HG02943 (cell line): ENCODE data around the gene PLCG2.

Experiments
- ATAC-seq: cut with Tn5 transposase; IDR thresholded peaks from one replicate; pipeline ENCODE4 v1.9.1; 2021; ENCODE audit warnings: mild to moderate bottlenecking, low read depth, moderate library complexity; ENCODE audit not compliant: unreplicated experiment

Gene PLCG2

DNA sequence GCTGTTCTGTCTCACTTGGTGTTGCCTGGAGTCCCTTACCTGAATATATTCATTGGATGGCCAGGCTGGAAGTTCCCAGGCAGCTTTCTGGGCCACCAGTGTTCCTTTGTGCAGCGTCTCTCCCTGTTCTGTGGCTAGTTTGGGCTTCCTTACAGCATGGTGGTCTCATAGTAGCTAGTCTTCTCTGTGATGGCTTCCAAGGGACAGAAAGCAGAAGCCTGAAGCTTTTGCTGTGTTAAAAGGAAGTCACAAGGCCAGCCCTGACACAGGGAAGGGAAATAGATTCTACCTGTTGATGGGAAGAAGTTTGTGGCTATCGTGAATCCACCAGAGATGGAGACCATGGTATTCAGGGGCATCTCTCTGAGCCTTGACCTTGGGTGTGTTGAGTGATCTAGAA, 34.6 kb downstream of the PLCG2 start:
- no peak for ATAC-seq

DNA sequence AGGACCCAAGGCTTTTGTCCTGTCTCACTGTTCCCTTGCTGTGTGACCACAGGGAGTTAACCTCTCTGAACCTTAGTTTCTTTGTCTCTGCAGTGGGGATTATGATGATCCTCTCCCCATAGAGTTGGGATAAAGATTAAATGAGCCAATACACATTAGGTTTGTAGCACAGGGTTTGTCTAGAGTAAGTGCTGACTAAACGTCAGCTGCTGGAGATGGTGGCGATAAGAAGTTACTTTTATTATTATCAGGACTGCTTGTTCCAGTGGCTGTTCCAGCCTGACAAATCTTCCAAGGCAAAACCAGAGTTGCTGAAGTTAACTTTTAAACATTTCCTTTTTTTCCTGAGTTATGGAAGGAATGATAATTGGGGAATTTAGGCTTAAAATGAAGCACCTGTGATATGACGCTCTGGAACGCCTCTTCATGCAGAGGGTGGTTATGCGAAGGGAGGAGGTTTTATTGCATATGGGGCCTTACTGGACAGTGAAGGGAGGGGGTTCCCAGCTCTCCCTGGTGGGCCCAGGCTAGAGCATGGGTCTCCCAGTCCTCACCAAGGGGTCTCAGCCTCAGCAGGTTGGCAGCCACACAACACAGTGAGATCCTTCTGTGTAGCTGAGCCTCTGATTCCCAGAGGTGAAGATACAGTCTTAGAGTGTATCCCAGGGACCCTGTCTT, 35.8 kb downstream of the PLCG2 start:
- no peak for ATAC-seq

- ATAC-seq: no peak
Observed at GRCh38 chr16:81815429-81815766, 36.3 kb downstream of the PLCG2 start.

DNA sequence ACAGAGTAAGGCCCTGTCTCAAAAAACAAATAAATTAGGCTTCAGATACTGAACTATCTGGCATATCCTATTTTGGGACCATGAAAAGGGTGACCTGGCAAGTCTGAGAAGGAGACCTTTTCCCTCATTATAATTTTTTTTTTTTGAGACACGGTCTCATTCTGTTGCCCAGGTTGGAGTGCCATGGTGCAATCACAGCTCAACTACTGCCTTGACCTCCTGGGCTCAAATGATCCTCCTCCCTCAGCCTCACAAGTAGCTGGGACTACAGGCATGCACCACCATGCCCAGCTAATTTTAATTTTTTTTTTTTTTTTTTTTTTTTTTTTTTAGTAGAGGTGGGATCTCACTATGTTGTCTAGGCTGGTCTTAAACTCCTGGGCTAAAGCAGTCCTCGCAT, 37.3 kb downstream of the PLCG2 start:
- no peak for ATAC-seq

- ATAC-seq: no peak
Observed at GRCh38 chr16:81816793-81817210, 37.7 kb downstream of the PLCG2 start.

GRCh38 chr16:81817296-81817695, 38.2 kb downstream of the PLCG2 start:
- ATAC-seq: no peak

DNA sequence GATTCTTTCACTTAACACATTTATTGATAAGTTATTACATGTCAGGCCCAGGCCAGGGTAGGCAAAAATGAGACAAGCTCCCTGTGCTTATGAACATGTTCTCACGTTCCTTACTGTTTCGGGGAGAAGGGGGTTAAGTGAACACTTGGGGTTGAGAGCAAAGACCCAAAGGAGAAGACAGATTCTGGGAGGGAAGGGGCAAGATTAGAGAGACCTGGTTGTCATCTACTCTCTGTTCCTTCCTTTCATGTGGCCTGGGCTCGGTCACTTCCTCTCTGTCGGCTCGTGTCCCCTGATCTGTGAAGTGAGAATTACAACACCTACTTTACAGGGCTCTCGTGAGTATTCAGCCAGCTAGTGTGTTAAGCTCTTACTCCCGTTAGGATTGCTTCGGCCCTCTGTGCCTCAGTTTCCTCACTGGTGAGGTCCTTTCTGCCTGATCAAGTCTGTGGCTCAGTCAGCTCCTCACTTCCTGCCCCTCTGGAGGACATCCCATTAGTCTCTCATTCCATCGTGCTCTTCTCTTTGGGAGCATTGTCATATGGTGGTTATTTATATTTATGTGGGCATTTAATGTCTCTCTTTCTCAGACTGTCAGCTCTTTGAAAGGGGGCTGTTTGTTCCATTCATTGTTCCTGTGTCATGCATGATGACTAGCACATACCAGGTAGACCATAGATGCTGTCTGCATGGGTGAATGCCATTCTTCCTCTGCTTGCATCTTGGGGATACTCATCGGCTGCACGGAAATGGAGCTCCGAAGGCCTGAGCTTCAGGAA, 38.9 kb downstream of the PLCG2 start:
- peak; percentile 32 for ATAC-seq

DNA sequence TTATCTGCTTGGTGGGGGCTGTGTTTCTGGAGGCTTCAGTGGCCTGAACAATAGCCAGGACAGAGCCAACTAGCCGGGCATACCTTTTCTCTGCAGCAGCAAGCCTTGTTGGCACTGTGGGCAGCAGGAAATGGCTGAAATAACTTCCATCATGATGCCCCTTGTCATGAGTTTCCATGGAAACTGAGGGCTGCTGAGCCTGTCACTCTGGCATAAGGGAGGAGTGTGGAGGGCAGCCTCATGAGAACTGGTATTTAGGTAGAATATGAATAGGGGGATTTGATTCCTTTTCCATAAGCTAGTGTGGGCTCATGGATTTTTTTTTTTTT, 39.4 kb downstream of the PLCG2 start:
- ATAC-seq: no peak

DNA sequence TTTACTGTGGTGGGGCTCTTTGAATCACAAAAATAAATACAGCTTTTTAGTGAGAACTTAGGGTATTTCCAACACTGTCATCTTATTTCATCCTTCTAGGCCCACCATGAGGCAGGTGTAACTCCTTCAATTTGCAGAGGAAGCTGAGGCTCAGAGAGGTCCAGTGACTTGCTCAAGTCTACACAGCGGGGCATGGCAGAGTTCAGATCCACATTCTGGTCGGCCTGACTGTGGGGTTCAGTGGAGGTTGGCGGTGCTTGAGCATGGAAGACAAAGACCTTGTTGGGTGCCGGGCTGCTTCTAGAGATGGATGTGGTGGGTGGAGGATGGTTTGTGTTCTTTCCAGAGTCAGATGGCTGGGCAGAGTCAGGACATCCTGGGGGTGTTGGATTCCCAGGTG, 39.8 kb downstream of the PLCG2 start:
- no peak for ATAC-seq

- peak; percentile 41 for ATAC-seq
Observed at GRCh38 chr16:81821436-81822128, 42.5 kb downstream of the PLCG2 start.

GRCh38 chr16:81823111-81823510, 44.0 kb downstream of the PLCG2 start:
- ATAC-seq: no peak

DNA sequence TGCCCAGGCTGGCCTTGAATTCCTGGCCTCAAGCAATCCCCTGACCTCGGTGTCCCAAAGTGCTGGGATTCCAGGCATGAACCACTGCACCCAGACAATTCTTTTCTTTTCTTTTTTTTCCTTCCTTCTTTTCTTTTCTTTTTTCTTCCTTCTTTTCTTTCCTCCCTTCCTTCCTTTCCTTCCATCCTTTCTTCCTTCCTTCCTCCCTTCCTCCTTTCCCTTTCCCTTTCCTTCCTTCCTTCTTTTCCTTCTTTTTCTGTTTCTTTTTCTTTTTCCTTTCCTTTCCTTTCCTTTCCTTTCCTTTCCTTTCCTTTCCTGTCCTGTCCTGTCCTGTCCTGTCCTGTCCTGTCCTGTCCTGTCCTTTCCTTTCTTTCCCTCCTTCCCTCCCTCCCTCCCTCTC, 44.6 kb downstream of the PLCG2 start:
- no peak for ATAC-seq

- ATAC-seq: no peak
Observed at GRCh38 chr16:81826523-81826922, 47.4 kb downstream of the PLCG2 start.

- peak; percentile 10 for ATAC-seq
Observed at GRCh38 chr16:81830845-81831540, 51.9 kb downstream of the PLCG2 start.

- ATAC-seq: peak; percentile 63
Observed at GRCh38 chr16:81831722-81832126, 52.6 kb downstream of the PLCG2 start.

DNA sequence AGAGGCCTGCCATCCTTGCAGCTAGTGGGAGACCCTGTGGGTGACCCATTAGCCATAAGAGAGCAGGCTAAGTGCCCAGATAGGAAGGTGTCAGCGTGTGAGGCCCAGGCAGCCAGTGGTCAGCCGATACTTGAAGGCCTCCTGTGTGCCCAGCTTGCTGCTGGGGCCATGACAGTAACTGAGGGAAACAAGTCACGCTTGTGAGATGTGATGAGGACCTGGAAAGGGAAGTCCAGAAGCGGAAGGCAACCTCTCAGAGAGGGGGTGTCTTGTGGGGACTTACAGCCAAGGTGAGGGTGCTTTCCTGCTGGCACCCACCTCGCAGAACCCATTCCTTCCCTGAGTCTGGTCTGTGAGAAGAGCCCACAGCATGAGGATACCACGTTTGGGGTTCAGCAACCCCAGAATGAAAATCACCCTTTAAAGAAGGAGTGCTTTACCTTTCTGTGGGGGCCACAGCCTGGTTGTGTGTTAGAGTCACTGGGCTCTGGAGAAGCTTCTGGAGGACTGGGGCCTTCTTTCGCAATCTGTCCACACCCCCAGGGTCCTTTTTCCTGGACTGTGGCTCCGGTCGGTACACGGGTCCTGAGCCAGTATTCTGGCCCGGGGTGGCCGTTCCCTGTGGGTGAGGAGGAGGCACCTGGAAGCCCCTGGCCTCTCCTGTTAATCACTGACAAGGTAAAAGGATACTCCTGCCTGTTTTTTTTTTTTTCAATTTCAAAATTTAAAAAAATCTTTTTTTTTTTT, 53.9 kb downstream of the PLCG2 start:
- no peak for ATAC-seq

DNA sequence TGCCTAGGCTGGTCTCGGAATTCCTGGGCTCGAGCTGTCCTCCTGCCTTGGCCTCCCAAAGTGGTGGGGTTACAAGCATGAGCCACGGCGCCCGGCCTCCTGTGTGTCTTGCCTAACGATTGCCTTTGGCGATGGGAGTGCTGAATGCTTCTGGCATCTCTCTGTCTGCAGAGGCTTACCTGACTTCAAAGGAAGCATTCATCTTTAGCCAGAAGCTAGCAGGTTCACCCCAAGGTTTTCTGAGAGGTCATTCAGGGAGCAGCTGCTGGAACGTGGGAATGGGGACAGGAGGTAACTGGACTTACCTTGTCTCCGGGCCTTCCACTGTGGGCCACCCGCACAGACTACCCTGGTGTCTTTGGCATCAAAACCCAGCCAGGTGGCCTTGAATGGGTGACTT, 54.7 kb downstream of the PLCG2 start:
- no peak for ATAC-seq

DNA sequence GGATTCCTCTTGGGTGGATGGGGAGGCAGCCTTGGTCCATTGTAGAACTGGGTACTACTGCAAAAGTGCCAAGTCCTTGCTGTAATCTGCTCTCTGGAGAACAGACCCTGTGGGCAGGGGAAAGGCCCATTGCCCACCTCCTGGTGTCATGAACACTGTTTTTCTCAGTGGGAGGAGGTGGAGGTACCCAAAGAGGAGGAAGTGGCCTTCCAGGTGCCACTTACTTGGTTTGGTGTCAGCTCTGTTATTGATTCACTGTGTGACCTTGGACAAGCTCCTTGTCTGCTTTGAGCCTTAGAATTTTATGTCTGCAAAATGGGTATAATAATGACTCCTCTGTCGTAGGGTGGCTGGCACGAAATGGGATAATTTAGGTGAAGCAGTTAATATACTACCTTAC, 55.8 kb downstream of the PLCG2 start:
- ATAC-seq: no peak

- peak; percentile 55 for ATAC-seq
Observed at GRCh38 chr16:81836279-81837054, 57.4 kb downstream of the PLCG2 start.

- ATAC-seq: no peak
Observed at GRCh38 chr16:81837312-81837751, 58.2 kb downstream of the PLCG2 start.
